Uterus (tissue), 2 donors: ENCODE data around the gene THEMIS2.

Experiments used
- POLR2A ChIP-seq, 2 donors: fragments of 450-650 bp; IDR thresholded peaks; one replicate each; pipeline ENCODE4 v1.6.1; 2016; ENCODE audit warnings: antibody characterized with exemption in 2 of 2, mild to moderate bottlenecking in 1 of 2, moderate library complexity in 1 of 2
- TF ChIP-seq, protein P1 (sequence below), 4 experiments: fragments of 200-600 bp in 2 of 4; fragments of 450-650 bp in 2 of 4; sonication (generic) in 2 of 4; IDR thresholded peaks; one replicate each; pipeline ENCODE4 v1.5.1; 2016 to 2019; ENCODE audit warnings: antibody characterized with exemption in 4 of 4, mild to moderate bottlenecking in 2 of 4, moderate library complexity in 1 of 4

DNA sequence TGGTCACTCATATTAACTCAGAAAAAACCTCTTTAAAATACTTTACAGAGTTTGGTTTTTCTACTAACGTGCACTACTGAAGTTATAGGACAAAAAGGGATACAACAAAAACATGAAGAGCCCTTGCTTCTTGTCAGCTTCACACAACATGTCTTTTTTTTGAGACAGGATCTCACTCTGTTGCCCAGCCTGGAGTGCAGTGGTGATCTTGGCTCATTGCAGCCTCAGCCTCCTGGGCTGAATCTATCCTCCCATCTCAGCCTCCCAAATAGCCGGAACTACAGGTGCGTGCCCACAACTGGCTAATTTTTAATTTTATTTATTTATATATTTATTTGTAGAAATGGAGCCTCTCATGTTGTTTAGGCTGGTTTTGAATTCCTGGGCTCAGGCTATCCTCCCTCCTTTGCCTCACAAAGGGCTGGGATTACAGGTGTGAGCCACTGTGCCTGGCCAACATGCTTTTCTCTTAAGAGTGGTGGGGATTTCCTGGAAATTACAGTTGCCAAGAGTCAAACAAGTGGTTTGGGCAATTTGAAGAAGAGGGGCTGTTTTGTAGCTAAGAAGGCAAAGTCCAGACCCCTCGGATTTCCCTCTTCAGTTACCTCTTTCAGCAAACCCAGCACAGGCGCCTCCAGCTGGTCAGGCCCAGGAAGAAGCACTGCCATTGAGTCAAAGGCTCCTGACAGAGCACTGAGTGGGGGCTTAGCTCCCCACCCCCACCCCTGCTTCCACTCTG, 56.0 kb downstream of the THEMIS2 start:
- TF ChIP-seq, protein P1, sequence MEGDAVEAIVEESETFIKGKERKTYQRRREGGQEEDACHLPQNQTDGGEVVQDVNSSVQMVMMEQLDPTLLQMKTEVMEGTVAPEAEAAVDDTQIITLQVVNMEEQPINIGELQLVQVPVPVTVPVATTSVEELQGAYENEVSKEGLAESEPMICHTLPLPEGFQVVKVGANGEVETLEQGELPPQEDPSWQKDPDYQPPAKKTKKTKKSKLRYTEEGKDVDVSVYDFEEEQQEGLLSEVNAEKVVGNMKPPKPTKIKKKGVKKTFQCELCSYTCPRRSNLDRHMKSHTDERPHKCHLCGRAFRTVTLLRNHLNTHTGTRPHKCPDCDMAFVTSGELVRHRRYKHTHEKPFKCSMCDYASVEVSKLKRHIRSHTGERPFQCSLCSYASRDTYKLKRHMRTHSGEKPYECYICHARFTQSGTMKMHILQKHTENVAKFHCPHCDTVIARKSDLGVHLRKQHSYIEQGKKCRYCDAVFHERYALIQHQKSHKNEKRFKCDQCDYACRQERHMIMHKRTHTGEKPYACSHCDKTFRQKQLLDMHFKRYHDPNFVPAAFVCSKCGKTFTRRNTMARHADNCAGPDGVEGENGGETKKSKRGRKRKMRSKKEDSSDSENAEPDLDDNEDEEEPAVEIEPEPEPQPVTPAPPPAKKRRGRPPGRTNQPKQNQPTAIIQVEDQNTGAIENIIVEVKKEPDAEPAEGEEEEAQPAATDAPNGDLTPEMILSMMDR (IDR thresholded peaks at IDR 0.05): no peak
- TF ChIP-seq POLR2A (IDR thresholded peaks at IDR 0.05): no peak
